Spleen (tissue), 11 donors: ENCODE results near the gene ALOXE3. TPM values are rescaled to one million over a fixed set of nuclear protein-coding genes. Genes with fewer than 3 reads are reported as not detected.

ENCODE experiments used
- DNase-seq: peaks from one replicate; pipeline ENCODE4 v3.0.0-alpha.2; 2020
- H3K27ac ChIP-seq, 8 donors: fragments of 200-600 bp; sonication (generic) in 7 of 8; 1 replicate in 4 of 8; 2 replicates in 4 of 8; pipeline versions ENCODE4 v1.5.0 to v1.8.0; 2016 to 2021; ENCODE audit warnings: inconsistent platforms in 4 of 8, mild to moderate bottlenecking in 4 of 8, moderate library complexity in 1 of 8
- H3K27me3 ChIP-seq, 7 donors: fragments of 200-600 bp; sonication (generic) in 6 of 7; replicated peaks in 1 of 7; 1 replicate in 4 of 7; 2 replicates in 3 of 7; pipeline versions ENCODE4 v1.5.0 to v1.8.0; 2016 to 2021; ENCODE audit warnings: inconsistent platforms in 3 of 7, mild to moderate bottlenecking in 1 of 7
- H3K36me3 ChIP-seq, 6 donors: fragments of 200-600 bp; sonication (generic) in 5 of 6; 1 replicate in 4 of 6; 2 replicates in 2 of 6; pipeline versions ENCODE4 v1.5.0 to v1.8.0; 2016 to 2021; ENCODE audit warnings: inconsistent platforms in 2 of 6
- H3K4me1 ChIP-seq, 6 donors: fragments of 200-600 bp; sonication (generic) in 5 of 6; 1 replicate in 3 of 6; 2 replicates in 3 of 6; pipeline versions ENCODE4 v1.5.0 to v1.8.0; 2016 to 2021; ENCODE audit warnings: inconsistent platforms in 3 of 6
- H3K4me3 ChIP-seq, 8 donors: fragments of 200-600 bp; sonication (generic) in 7 of 8; 1 replicate in 4 of 8; 2 replicates in 4 of 8; pipeline versions ENCODE4 v1.5.0 to v1.8.0; 2016 to 2021; ENCODE audit warnings: inconsistent platforms in 4 of 8, mild to moderate bottlenecking in 4 of 8, moderate library complexity in 2 of 8
- H3K9me3 ChIP-seq, 8 donors: fragments of 200-600 bp; sonication (generic) in 7 of 8; 1 replicate in 4 of 8; 2 replicates in 4 of 8; pipeline versions ENCODE4 v1.5.0 to v1.8.0; 2016 to 2021; ENCODE audit warnings: inconsistent platforms in 4 of 8
- POLR2A ChIP-seq, 3 donors: fragments of 450-650 bp; IDR thresholded peaks; one replicate each; pipeline ENCODE4 v1.5.1; 2017; ENCODE audit warnings: antibody characterized with exemption in 3 of 3, mild to moderate bottlenecking in 1 of 3
- POLR2AphosphoS5 ChIP-seq, 3 donors: sonication (generic); formaldehyde crosslinking; IDR thresholded peaks; one replicate each; pipeline ENCODE4 v1.5.1; 2017; ENCODE audit warnings: antibody characterized with exemption in 3 of 3
- WGBS, 5 donors: extraction: QIAGEN DNeasy Blood & Tissue Kit in 3 of 5; methylation state at CpG; one replicate each; pipeline versions ENCODE4 v1.1.5 to v1.1.7; 2013 to 2018; 5-methylcytosine and 5-hydroxymethylcytosine counted together
- intact Hi-C: fragments of 100-400 bp; cut with DNase I; formaldehyde crosslinking; loops from one replicate; pipeline ENCODE4 v1.15.0; 2023; ENCODE audit warnings: low total_unique reads
- polyA plus RNA-seq, 3 donors: library from polyadenylated mRNA; stranded (reverse); fragments of 200-250 nt; gene quantifications; one replicate each; pipeline ENCODE4 v1.2.1, GENCODE V29; 2013
- total RNA-seq, 7 donors: library from RNA; depleted of rRNA in 3 of 7; stranded (reverse); fragments of >200 nt in 3 of 7; fragmentation: NEBNext Ultra II Directional in 4 of 7; extraction: Animal tissue kit (Norgen Biotek cat#: 25700) in 4 of 7; gene quantifications; one replicate each; pipeline versions ENCODE4 v1.1.0 to v1.2.1, GENCODE V29; 2016 to 2021
- TF ChIP-seq, protein P1 (sequence below), 11 experiments: fragments of 200-600 bp in 7 of 11; fragments of 450-650 bp in 4 of 11; sonication (generic) in 4 of 11; IDR thresholded peaks in 8 of 11; conservative IDR thresholded peaks in 3 of 11; 1 replicate in 7 of 11; 2 replicates in 4 of 11; pipeline versions ENCODE4 v1.4.0 to v1.8.0; 2016 to 2021; ENCODE audit warnings: antibody characterized with exemption in 11 of 11, inconsistent platforms in 4 of 11, mild to moderate bottlenecking in 1 of 11
- donor health status: healthy with polysubstance abuse.
- donor health status: DM: no; HTN: no; CAD: no; lungs with moderate emphysema.
- donor health status: DM: no; HTN: no; CAD: no.
- donor health status: Bipolar disorder and iron deficiency.
- donor health status: healthy.
- donor health status: DM: no; HTN: no; CAD: no.
- donor health status: DM: yes; HTN: yes; CAD: no.

Gene ALOXE3
- total and polyA plus RNA-seq, 10 donors, result 0.03 TPM; not detected in 9

DNA sequence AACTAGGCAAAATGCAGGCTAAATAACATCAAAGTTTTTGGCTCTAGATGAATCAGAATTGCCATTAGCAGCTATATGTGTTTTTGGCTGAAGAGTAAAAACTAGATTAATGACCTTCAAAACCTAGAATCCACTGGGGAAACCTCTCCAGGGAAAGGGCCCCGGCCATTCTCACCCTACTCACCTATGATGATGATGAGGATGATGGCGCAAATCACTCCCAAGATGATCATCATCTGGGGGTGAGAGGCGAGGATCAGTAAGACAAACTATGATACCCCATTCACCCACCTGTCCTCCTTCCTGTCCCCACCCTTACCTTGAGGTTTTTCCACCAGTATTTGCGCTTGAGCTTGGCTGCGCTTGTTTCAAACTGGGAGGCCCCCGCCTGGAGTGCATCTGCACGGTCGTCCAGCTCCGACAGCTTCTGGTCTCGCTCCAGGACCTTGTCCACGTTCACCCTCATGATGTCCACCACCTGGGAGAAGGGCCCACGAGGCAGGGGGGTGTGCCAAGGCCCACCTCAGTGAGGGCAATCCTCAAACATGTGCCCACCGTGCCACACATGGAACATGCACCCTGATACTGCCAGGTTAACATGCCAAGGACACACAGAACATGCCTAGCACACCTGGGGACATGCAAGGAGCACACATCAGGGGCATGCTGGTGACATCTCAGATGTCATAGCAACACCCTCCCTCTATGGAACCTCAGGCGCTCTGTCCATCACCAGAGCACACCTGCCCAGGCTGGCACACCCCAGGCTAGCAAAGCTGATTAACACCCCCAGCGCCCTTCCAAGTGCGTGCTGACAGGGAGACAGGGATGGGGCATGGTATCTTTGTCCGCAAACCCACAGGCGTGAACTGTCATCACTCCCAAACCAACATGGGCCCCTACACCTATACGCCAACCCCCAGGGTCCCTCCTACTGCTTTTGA lies 43.2 kb upstream of the ALOXE3 start:
- H3K4me3 ChIP-seq, result peak overlapping the region; percentile 72 to 96 (median 82)
- intact Hi-C loops, result no loop called here
- no peak for TF ChIP-seq POLR2AphosphoS5 (IDR thresholded peaks at IDR 0.05)
- WGBS, 5 donors, result 56 to 72% (median 65%) methylated on average over 18 to 19 of the region's 19 CpGs
- H3K27ac ChIP-seq, result peak overlapping the region; percentile 98 to 100 (median 100)
- peaks cover 0 to 38% (median 23%) of the 10 kb centered on the region in 6 donors for H3K36me3 ChIP-seq
- H3K9me3 ChIP-seq, result no peaks in the 10 kb centered on the region
- no peaks in the 10 kb centered on the region for H3K27me3 ChIP-seq
- H3K4me1 ChIP-seq, result peaks cover 40 to 85% (median 75%) of the 10 kb centered on the region in 6 donors
- peak; percentile 77 for DNase-seq

DNA sequence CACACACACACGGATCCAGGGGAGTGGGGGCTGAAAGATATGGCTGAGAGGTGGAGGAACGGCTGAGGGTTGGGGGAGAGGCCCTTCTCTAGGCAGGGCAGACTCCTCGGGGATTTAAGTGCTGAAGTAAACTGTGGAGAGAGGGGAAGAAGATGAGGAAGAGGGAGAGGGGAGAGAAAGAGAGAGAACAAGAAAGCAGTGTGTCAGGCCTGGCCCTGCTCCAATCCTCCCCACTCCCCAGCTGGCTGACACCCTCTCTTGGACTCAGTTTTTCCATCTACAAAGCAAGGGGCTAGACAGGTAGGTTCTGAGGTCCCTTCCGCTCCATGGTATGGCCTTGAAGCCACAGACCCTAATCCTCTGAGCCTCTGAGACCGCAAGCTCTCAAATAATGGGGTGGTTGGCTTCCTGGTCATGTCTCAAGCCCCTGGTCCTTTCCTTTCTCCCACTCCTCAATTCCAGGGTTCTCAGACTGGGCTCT lies 42.5 kb upstream of the ALOXE3 start:
- Histone ChIP-seq H3K27ac (peak overlapping the region; percentile 58 to 100 (median 100)), H3K9me3 (no peaks in the 10 kb centered on the region), H3K4me3 (peak overlapping the region in 4 of 8 donors; percentile 72 to 96 (median 82)), H3K27me3 (no peaks in the 10 kb centered on the region), H3K4me1 (peaks cover 40 to 86% (median 77%) of the 10 kb centered on the region in 6 donors), H3K36me3 (peaks cover 0 to 38% (median 23%) of the 10 kb centered on the region in 6 donors)
- no peak for DNase-seq
- intact Hi-C loops, result no loop called here
- TF ChIP-seq, protein P1, sequence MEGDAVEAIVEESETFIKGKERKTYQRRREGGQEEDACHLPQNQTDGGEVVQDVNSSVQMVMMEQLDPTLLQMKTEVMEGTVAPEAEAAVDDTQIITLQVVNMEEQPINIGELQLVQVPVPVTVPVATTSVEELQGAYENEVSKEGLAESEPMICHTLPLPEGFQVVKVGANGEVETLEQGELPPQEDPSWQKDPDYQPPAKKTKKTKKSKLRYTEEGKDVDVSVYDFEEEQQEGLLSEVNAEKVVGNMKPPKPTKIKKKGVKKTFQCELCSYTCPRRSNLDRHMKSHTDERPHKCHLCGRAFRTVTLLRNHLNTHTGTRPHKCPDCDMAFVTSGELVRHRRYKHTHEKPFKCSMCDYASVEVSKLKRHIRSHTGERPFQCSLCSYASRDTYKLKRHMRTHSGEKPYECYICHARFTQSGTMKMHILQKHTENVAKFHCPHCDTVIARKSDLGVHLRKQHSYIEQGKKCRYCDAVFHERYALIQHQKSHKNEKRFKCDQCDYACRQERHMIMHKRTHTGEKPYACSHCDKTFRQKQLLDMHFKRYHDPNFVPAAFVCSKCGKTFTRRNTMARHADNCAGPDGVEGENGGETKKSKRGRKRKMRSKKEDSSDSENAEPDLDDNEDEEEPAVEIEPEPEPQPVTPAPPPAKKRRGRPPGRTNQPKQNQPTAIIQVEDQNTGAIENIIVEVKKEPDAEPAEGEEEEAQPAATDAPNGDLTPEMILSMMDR (IDR thresholded peaks at IDR 0.05 in 8 of 11, conservative IDR thresholded peaks at IDR 0.05 in 3 of 11), result no peak
- TF ChIP-seq POLR2AphosphoS5 (IDR thresholded peaks at IDR 0.05) (no peak), POLR2A (IDR thresholded peaks at IDR 0.05) (no peak)
- 55 to 66% (median 62%) methylated on average over 5 of the region's 5 CpGs for WGBS, 5 donors

DNA sequence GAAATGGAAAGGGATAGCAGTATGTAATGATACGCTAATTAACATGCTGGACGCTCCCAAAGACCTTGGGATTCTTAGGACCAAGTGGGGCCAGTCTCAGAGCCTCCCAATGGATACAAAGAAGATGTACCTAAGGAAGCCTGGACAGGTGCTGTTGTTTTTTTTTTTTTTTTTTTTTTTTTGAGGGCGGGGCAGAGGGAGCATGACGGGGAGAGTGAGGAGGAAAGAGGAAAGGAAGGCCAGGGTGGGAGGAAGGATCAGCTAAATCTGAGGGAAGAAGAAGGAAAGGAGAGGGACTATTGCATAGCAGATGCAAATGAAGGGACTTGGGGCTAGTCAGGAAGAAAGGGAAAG lies 41.9 kb upstream of the ALOXE3 start:
- TF ChIP-seq POLR2A (IDR thresholded peaks at IDR 0.05), result no peak
- TF ChIP-seq, protein P1 (IDR thresholded peaks at IDR 0.05 in 8 of 11, conservative IDR thresholded peaks at IDR 0.05 in 3 of 11), result no peak
- TF ChIP-seq POLR2AphosphoS5 (IDR thresholded peaks at IDR 0.05), result no peak
- Histone ChIP-seq H3K27me3 (no peaks in the 10 kb centered on the region), H3K4me1 (peaks cover 43 to 87% (median 80%) of the 10 kb centered on the region in 6 donors), H3K4me3 (no peak overlapping the region), H3K9me3 (no peaks in the 10 kb centered on the region), H3K27ac (peak overlapping the region in 7 of 8 donors; percentile 8 to 100 (median 100)), H3K36me3 (peaks cover 0 to 38% (median 23%) of the 10 kb centered on the region in 6 donors)
- intact Hi-C loops, result no loop called here
- WGBS, 5 donors, result 62 to 77% (median 66%) methylated on average over 3 to 4 of the region's 4 CpGs
- DNase-seq, result no peak

DNA sequence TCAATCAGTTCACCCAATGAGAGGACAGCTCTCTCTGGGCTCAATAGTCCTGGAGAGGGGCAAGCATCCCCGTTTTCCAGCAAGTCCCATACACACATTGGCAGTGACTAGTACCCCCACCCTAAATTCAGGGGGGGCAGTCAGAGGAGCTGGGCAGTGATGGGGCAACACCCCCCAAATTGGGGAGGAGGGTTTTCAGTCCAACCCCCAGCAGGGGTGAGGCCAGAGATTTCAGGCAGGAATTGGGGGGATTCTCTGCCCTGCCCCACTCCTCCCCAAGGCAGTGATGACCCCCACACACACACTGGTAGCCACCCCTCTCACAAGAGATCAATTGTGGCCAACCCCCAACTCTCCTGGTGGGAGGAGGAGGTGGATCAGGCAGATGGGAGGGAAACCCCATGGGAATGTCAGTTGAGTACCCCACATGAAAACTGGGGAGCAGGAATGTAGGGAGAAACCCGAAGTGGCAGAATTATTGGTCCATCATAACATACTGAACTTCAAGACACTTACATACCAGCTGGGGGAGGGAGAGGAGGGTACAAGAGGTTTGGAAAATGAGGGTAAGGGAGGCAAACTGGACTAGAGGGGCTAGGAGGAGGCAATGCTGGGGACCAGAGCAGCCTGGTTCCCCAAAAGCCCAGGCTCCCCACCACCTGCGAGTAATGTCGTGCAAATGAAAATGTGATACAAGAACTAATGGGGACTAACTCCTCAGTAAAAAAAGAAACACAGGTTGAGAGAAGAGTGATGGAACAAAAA lies 41.3 kb upstream of the ALOXE3 start:
- Histone ChIP-seq H3K9me3 (no peaks in the 10 kb centered on the region), H3K27me3 (no peaks in the 10 kb centered on the region), H3K27ac (peak overlapping the region in 7 of 8 donors; percentile 38 to 100 (median 98)), H3K36me3 (peaks cover 0 to 38% (median 23%) of the 10 kb centered on the region in 6 donors), H3K4me1 (peaks cover 48 to 87% (median 80%) of the 10 kb centered on the region in 6 donors), H3K4me3 (no peak overlapping the region)
- 74 to 90% (median 79%) methylated on average over 4 of the region's 4 CpGs for WGBS, 5 donors
- intact Hi-C loops, result no loop called here
- peak; percentile 55 for DNase-seq
- TF ChIP-seq, protein P1 (IDR thresholded peaks at IDR 0.05 in 8 of 11, conservative IDR thresholded peaks at IDR 0.05 in 3 of 11), result no peak
- no peak for TF ChIP-seq POLR2A (IDR thresholded peaks at IDR 0.05)
- TF ChIP-seq POLR2AphosphoS5 (IDR thresholded peaks at IDR 0.05), result no peak
